ENCODE measurements around the gene MUC6. TPM values are rescaled to one million over a fixed set of nuclear protein-coding genes. Genes with fewer than 3 reads are reported as not detected.
A peak's percentile ranks its signal among the peaks of the same experiment; 100 is the strongest.

The MUC6 gene
- total and polyA plus RNA-seq, 10 donors, result 0.02 to 0.76 (median 0.22) TPM; not detected in 3

GRCh38 chr11:1011320-1011698 lies 25.2 kb downstream of the MUC6 start:
- no peaks in the 10 kb centered on the region for H3K27me3 ChIP-seq (replicated peaks in 1 of 7)
- no peaks in the 10 kb centered on the region for H3K9me3 ChIP-seq
- 70 to 83% (median 76%) methylated on average over 16 to 17 of the region's 17 CpGs for WGBS, 5 donors
- TF ChIP-seq, protein P1, sequence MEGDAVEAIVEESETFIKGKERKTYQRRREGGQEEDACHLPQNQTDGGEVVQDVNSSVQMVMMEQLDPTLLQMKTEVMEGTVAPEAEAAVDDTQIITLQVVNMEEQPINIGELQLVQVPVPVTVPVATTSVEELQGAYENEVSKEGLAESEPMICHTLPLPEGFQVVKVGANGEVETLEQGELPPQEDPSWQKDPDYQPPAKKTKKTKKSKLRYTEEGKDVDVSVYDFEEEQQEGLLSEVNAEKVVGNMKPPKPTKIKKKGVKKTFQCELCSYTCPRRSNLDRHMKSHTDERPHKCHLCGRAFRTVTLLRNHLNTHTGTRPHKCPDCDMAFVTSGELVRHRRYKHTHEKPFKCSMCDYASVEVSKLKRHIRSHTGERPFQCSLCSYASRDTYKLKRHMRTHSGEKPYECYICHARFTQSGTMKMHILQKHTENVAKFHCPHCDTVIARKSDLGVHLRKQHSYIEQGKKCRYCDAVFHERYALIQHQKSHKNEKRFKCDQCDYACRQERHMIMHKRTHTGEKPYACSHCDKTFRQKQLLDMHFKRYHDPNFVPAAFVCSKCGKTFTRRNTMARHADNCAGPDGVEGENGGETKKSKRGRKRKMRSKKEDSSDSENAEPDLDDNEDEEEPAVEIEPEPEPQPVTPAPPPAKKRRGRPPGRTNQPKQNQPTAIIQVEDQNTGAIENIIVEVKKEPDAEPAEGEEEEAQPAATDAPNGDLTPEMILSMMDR (IDR thresholded peaks at IDR 0.05 in 8 of 11, conservative IDR thresholded peaks at IDR 0.05 in 3 of 11), result no peak
- TF ChIP-seq POLR2AphosphoS5 (IDR thresholded peaks at IDR 0.05) (peak in 2 of 3 donors; percentile 44 to 50), POLR2A (IDR thresholded peaks at IDR 0.05) (no peak)
- peaks cover 0 to 93% (median 60%) of the 10 kb centered on the region in 6 donors for H3K36me3 ChIP-seq
- H3K27ac ChIP-seq, result peak overlapping the region in 2 of 8 donors; percentile 39 to 48
- H3K4me1 ChIP-seq, result peaks cover 0 to 35% (median 22%) of the 10 kb centered on the region in 6 donors
- no peak overlapping the region for H3K4me3 ChIP-seq
- intact Hi-C loops (cut with DNase I; ENCODE audit: low total_unique reads), result no loop called here
- no peak for DNase-seq

- Histone ChIP-seq H3K36me3 (peaks cover 0 to 99% (median 64%) of the 10 kb centered on the region in 6 donors), H3K9me3 (no peaks in the 10 kb centered on the region), H3K4me3 (no peak overlapping the region), H3K27me3 (replicated peaks in 1 of 7) (no peaks in the 10 kb centered on the region), H3K4me1 (peaks cover 0 to 35% (median 22%) of the 10 kb centered on the region in 6 donors), H3K27ac (peak overlapping the region in 3 of 8 donors; percentile 5 to 48 (median 14))
- WGBS, 5 donors, result 87 to 90% (median 89%) methylated on average over 35 of the region's 35 CpGs
- DNase-seq, result no peak
- intact Hi-C loops (cut with DNase I; ENCODE audit: low total_unique reads), result no loop called here
- TF ChIP-seq POLR2AphosphoS5 (IDR thresholded peaks at IDR 0.05), result no peak
- no peak for TF ChIP-seq POLR2A (IDR thresholded peaks at IDR 0.05)
- TF ChIP-seq, protein P1 (IDR thresholded peaks at IDR 0.05 in 8 of 11, conservative IDR thresholded peaks at IDR 0.05 in 3 of 11), result no peak
Measured at GRCh38 chr11:1010551-1011319, 25.8 kb downstream of the MUC6 start.

DNA sequence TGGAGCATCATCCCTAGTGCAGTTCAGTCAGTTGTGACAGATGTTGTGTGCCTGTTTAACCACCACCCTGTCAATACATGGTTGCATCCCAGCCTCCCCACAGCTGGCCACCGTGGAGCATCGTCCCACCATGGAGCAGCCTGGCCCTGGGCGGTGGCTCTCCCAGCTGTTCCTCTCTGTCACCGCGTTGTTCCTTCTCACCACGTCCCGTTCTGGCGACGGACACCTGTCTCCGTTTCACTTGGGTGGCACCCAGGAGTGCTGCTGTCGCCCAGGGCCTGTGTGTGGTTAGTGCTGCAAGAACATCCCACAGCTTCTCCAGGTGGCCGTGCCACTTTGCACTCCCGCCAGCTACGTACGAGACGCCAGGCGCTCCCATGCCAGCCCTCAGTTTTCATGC lies 26.5 kb downstream of the MUC6 start:
- no peak for DNase-seq
- no peak overlapping the region for H3K4me3 ChIP-seq
- peak overlapping the region in 1 of 8 donors; percentile 5 for H3K27ac ChIP-seq
- no peaks in the 10 kb centered on the region for H3K27me3 ChIP-seq (replicated peaks in 1 of 7)
- peaks cover 0 to 35% (median 22%) of the 10 kb centered on the region in 6 donors for H3K4me1 ChIP-seq
- TF ChIP-seq POLR2AphosphoS5 (IDR thresholded peaks at IDR 0.05), result peak in 1 of 3 donors; percentile 50
- TF ChIP-seq POLR2A (IDR thresholded peaks at IDR 0.05), result no peak
- TF ChIP-seq, protein P1 (IDR thresholded peaks at IDR 0.05 in 8 of 11, conservative IDR thresholded peaks at IDR 0.05 in 3 of 11), result no peak
- intact Hi-C loops (cut with DNase I; ENCODE audit: low total_unique reads), result no loop called here
- 84 to 92% (median 90%) methylated on average over 12 to 17 of the region's 17 CpGs for WGBS, 5 donors
- peaks cover 0 to 100% (median 72%) of the 10 kb centered on the region in 6 donors for H3K36me3 ChIP-seq
- H3K9me3 ChIP-seq, result no peaks in the 10 kb centered on the region

DNA sequence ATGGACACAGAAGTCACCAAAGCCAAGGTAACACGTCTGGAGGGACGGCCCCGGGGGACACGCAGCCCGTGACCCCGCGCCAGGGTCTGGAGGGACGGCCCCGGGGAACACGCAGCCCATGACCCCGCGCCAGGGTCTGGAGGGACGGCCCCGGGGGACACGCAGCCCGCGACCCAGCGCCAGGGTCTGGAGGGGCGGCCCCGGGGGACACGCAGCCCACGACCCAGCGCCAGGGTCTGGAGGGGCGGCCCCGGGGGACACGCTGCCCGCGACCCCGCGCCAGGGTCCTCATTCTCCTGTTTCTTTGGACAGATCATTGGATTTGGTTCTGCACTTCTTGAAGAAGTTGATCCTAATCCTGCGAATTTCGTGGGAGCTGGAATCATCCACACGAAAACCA lies 27.1 kb downstream of the MUC6 start:
- Histone ChIP-seq H3K9me3 (no peaks in the 10 kb centered on the region), H3K36me3 (peaks cover 0 to 100% (median 78%) of the 10 kb centered on the region in 6 donors), H3K4me1 (peaks cover 0 to 35% (median 22%) of the 10 kb centered on the region in 6 donors), H3K4me3 (no peak overlapping the region), H3K27ac (no peak overlapping the region), H3K27me3 (replicated peaks in 1 of 7) (no peaks in the 10 kb centered on the region)
- intact Hi-C loops (cut with DNase I; ENCODE audit: low total_unique reads), result no loop called here
- TF ChIP-seq, protein P1 (IDR thresholded peaks at IDR 0.05 in 8 of 11, conservative IDR thresholded peaks at IDR 0.05 in 3 of 11), result no peak
- 91 to 95% (median 93%) methylated on average over 32 to 33 of the region's 33 CpGs for WGBS, 5 donors
- no peak for DNase-seq
